Measurements from ENCODE around the gene KRT17.

GRCh38 chr17:41619036-41619926 lies 5.1 kb downstream of the KRT17 start:
- TF ChIP-seq CTCF (IDR thresholded peaks at IDR 0.05) (no peak), POLR2A (IDR thresholded peaks at IDR 0.05) (no peak), POLR2AphosphoS5 (IDR thresholded peaks at IDR 0.05) (peak in 1 of 3 donors; percentile 80)
